Retina (tissue), 1 donor: ENCODE measurements around the gene PALD1.
"Not testable (repeated sequence)": the region's sequence is repeated elsewhere in the genome, so short reads cannot be mapped to it uniquely, and the experiment has no call there.

Experiments
- DNase-seq: peaks from one replicate; pipeline ENCODE4 v3.0.0-alpha.2; 2016

PALD1 gene

DNA sequence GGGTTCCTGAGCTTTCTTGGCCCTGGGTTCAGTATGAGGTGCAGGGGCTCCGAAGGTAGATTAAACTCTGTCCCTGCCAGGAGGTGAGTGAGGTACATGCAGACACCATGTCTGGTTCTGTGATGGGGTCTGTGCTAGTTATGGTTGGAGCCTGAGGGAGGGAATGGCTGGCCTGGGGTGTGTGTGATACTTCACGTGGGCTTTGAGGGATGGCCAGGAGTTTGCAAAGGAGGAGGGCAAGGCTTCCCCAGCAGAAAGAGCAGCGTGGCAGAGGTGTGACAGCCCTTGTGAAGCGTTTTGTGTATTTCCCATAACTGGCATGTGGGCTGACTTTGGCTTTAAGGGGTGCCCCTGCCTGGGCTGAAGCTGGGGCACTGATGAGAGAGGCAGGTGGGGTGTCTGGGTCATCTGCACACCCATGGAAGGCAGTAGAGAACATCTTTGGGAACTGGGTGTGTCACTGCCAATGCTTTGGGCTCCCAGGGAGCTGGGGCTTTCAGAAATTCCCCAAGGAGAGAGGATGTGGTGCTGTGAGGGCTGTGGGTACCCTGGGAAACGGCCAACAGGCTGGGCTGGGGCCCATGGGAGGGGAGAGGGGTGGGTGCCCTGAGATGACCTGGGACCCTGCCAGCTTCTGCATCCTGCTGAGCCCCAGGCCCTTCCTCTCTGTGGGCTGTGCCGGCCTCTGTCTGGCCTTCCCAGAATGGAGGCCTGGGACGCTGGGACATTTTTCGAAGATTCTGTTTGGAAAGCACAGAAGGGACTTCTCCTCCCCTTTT lies 4.6 kb downstream of the PALD1 start:
- no peak for DNase-seq

DNA sequence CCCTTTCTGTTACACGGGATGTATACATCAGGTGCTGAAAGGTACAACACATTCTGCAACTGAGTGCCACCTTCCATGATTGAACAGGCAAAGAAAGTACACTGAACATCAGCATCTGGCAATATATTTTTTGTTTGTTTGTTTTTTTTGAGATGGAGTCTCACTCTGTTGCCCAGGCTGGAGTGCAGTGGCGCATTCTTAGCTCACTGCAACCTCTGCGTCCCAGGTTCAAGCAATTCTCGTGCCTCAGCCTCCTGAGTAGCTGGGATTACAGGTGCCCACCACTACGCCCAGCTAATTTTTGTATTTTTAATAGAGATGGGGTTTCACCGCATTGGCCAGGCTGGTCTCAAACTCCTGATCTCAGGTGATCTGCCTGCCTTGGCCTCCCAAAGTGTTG lies 5.3 kb downstream of the PALD1 start:
- not testable (repeated sequence) for DNase-seq

DNA sequence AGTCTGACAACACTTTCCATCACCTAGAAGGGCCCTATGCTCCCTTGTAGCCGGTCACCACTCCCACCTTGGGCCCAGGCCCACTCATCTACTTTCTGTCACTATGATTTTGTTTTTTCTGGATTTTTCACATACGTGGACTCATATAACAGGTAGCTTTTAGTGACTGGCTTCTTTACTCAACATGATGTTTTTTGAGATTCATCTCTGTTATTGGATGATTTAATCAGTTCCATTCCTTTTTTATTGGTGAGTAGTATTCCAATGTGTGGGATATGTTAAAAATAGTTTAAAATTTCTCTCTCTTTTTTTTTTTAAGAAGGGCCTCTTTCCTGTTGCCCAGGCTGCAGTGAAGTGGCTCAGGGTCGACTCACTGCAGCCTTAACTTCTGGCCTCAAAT lies 9.3 kb downstream of the PALD1 start:
- DNase-seq = no peak

DNA sequence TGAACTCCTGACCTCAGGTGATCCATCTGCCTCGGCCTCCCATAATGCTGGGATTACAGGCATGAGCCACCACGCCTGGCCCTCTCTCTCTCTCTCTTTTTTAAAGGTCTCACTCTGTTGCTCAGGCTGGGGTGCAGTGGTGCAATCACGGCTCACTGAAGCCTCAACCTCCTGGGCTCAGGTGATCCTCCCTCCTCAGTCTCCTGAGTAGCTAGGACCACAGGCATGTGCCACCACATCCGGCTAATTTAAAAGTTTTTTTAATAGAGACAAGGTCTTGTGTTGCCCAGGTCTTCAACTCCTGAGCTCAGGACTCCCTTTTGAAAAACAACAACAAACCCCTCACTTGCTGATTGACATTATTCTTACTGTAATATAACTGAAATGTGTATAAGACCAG lies 11.6 kb downstream of the PALD1 start:
- DNase-seq = no peak

DNA sequence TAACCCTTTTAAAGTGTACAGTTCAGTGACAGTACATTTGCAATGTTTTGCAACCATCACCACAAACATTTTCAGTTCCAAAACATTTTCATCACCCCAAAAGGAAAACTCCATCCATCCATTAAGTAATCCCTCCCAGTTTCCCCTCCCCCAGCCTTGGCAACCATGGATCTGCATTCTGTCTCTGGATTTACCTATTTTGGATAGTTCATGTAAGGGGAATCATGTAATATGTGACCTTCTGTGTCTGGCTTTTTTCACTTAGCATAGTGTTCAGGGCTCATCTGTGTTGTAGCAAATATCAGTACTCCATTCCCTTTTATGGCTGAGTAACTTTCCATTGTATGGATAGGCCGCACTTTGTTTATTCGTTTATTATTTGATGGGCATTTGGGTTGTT lies 13.0 kb downstream of the PALD1 start:
- no peak for DNase-seq

DNA sequence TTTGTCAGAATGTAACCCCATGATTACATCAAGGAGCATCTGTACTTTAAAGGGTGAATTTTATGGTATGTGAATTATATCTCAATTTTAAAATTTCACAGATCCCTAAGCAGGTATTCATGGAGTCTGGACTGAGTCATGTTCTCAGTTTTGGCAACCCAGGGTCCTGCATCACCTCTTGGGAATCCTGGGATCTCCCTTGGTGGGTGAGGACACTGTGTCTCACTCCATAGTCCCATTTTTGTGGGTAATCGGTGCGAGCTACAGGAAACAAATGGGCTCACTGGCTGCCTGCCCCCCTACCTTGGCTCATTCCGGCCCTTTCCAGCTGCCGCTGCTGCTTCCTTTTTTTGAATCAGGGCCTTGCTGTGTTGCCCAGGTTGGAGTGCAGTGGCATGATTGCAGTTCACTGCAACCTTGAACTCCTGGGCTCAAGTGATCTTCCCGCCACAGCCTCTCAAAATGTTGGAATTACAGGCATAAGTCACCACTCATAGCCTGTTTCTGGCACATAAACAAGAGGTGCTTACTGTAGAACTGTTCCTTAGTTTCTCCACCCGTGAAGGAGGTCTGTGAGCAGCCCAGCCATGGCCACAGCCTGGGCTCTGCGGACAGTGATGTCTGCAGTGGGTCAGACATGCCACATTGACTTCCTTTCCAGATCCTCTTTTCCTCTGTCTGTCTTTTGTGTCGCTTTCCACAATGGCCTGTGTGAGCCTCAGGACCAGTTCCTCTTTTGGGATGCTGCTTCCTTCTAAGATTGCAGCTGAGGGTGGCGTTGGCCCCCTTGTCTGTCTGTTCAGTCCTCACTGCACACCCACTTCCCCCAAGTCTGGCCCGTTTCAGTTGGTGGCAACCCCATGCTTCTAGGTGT lies 14.5 kb downstream of the PALD1 start:
- no peak for DNase-seq

DNA sequence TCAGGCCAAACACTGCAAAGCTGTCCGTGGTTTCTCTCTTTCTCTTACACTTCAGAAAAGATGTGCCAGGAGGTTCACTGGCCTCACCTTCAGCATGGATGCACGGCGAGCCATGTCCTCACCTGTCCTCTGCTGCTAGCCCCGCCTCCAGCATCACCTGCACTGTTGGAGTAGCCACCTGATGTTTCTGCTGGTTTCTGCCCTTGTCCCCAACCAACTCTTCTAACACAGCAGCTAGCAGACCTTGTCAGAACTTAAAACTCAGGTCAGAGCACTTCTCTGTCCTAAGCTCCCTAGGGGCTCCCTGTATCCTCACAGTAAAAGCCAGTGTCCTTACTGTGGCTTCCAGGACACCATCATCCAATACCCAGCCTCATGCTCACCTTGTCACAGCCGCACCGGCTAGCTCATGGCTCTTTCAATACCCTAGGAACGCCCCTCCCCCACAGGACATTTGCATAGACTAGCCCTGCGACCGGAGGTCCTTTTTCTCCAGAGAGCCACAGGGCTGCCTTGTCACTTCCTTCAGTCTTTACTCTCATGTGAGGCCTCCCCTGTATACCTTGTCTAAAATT lies 15.2 kb downstream of the PALD1 start:
- DNase-seq = no peak

DNA sequence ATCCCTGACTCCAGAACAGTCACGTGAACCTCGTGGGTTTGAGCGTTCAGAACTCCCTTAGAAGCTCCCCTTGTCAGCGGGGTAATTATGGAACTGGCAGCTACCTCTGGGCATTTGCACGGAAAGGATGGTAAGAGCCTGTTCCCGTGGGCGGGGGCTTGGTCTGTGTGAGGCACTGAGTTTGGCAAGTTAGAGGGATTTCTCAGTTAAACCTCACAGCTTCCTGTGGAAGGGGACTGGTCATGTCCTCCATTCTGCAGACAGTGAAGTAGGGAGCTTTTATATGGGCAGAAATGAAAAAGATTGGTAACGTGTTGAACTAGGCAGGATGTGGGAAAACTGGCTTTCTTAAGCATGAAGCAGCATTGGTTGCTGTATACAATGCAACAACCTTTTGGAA lies 16.0 kb downstream of the PALD1 start:
- no peak for DNase-seq

DNA sequence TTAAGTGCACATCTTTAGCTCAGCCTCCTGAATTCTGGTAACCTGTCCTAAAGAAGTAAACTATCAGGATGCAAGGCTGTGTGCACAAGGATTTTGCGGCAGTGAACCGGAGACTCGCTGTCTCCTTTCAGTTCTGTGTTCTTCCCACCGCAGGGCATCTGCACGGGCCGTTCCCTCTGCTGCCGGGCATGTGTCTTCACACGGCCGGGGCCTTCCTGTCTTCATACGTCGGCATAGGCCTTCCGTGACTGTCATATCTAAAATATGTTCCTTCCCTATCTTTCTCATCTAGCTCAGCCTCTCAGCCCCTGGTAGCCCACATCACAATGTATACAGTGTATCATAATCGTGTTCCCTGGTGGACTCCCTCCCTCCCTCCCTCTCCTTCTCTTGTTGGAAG lies 16.4 kb downstream of the PALD1 start:
- DNase-seq = no peak

DNA sequence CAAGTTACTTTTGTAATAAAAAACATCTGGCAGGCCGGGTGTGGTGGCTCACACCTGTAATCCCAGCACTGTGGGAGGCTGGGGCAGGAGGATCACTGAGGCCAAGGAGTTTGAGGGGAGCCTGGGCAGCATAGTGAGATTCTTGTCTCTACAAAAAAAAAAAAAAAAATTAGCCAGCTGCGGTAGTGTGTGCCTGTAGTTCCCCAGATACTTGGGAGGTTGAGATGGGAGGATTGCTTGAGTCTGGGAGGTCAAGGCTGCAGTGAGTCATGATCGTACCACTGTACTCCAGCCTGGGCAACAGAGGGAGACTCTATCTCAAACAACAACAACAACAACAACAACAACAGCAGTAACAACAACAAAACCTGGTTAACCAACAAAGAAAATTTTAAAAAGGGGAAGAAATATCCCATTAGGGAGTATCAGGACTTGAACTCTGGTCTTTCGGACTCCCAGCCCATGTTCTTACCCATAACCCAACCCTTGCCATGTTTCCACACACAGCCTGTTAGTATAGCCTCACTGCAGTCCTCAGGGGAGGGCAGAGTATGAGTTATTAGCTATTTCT lies 17.2 kb downstream of the PALD1 start:
- no peak for DNase-seq

DNA sequence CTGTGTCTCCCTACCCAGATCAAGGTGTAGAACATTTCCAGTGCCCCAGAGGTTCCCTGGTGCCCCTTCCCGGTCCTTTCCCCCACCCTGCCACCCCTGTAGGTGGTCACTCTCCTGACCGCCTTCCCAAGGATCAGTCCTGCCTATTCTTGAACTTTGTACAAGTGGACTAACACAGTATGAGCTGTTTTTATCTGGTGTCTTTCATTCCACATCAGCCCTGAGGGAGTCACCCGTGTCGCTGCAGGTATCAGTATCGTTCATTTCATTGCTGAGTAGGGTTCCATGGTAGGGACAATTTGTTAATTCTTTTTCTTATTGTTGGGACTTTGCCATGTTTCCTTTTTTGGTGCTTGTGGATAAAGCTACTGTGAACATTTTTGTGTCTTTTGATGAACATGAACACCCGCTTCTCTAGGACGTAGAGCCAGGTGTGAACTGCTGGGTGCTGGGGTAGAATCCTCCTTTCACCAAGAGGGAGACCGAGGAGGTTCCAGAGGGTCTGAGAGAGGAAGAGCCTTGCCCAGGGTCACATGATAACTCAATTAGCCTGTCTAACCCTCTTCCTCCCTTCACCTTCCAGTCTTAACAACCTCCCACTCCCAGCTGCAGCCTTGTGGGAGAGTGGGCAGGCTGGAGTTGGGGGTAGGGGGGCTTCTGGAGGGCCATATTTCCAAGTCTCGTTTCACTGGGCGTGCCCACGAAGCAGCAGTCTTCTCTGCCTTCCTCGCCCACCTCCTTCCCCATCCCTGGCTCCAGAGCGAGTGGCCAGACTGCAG lies 18.0 kb downstream of the PALD1 start:
- DNase-seq = no peak

DNA sequence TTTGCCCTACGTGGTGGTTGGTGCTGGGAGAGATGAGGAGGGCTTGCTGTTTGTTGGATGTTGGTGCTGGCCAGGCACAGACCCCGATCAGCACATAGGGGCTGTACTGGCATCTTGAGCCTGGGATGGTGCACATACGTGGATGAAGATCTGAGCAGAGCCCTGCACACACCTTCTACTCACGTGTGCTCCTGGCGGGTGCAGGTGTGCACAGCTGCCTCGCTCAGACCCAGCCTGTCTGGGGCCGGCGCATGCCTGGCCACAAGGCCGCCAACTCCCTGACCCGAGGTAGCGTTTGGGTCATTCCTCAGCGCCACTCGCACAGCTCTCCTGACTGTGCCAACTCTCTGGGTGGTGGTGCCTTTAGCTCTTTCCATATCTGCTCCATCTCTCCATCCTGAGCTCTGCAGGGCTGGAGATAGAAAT lies 18.6 kb downstream of the PALD1 start:
- no peak for DNase-seq

DNA sequence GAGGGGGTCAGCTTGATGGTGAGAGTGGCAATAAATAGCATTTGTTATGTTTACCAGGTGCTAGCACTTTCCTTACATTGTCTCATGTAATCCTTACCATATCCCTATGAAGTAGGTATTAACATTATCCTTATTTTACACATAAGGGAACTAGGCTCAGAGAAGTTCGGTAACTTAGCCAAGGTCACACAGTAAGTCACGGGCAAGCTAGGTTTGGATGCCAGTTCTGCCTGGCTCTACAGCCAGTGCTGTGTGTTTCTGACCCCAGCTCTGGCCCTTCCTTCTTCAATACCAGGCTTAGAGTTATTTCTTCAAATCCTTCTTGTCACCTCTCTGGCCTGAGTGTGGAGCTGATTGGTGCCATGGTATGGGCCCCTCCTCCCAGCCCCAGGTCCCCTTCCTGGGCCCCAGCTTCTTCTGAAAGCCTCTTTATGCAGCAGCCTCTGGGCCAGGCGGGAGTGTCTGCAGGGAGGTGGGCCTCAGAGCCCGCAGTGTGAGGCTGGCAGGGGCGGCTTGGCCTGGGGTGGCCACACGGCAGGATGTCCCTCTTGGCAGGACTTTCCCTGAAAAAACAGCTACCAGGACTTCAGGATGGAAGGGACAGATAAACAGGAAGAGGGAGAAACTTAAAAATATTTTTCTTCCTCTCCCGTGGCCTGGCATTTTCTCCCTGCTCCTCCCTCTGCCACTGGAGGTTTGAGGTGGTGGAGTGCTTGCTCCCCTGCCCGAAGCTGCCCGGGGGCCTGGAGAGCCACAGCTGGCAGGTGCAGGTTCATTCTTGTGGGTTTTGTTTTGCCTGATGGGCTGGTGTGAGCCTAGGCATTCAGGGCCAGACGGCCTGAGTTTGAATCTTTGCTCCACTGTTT lies 20.6 kb downstream of the PALD1 start:
- DNase-seq = peak; percentile 75

DNA sequence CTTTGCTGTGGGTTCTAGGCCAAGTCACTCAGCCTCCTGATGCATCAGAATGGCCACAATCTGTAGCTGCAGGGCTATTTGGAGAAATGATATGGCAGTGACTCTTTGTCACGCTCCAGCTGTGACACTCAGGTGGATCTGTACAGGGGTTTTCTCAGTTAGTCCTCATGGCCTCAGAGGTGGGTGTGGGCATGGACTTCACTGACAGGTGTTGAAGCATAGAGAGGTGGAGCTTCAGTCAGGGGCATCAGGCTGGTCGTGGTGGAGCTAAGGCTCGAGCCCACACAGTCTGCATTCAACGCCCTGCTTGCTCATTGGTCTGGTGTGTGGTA lies 21.2 kb downstream of the PALD1 start:
- no peak for DNase-seq

DNA sequence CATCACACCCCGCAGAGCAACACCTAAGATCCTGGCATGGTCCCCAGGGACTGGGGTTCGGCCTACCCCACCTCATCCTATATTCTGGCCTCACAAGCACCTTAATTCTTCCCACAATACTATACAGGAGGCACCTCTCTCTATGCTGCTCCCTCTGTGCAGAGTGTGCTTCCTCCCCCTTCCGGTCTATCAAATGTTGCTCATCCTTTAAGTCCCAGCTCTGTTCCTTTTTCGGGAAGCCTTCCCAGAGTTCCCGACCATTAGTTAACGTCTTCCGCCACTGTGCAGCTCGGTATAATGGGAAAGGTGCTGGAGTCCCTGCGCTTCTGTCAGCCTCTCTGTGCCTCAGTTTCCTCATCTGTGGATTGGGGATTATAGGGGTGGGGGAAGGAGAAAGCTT lies 21.8 kb downstream of the PALD1 start:
- DNase-seq = no peak

DNA sequence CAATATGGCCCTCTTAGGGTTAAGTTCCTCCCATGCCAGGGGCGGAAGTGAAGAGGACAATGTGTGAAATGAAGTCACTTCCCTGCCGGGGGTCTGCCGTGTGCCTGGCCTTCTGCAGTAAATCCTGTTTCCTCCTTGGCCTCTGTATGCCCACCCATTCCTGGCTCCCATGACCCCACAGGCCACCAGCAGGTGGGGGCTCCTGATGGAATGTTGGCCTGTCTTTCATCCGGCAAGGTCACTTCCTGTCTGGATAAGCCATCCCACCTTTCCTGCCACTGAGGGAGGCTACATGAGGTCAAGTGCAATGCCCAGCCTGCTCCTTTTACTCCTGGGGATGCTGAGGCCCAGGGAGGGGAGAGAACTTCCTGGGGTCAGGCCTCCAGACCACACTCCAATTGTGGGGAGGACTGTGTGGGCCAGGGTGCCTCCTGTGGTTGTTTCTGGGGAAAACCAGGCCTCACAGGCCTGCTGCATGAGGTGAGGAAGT lies 22.3 kb downstream of the PALD1 start:
- no peak for DNase-seq

DNA sequence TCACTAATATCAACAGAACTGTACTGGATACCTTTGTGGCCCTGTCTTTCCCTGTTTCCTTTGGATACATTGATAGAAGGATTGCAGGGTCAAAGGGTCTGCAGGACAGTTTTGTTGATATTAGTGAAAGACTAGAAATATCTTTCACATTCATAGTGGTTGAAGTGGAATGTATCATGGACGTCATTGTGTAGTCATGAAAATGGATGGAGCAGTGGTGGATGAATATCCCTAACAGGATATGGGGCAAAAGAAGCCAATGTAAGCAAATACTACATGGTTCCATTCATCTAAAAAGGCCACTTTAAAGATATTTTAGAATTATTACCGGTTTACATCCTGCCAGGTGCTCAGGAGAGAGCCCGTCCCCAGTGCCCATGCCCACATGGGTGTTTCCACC lies 23.8 kb downstream of the PALD1 start:
- no peak for DNase-seq

DNA sequence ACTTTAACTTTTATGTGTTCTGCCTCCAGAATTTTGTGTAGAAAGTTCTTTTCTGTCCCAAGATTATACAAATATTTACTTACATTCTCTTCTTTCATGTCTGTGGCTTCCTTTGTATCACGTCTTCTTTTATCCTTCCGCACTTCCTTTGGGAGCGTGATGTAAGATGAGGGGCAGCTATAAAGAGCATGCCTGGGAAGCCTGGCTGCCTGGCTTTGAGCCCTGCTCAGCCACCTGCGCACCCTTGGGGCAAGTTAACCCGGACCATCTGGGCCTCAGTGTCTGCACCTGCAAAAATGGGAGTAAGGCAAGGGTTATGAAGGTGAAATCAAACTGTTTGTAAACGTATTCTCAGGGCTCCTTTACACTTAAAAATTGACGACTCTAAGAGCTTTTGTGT lies 25.2 kb downstream of the PALD1 start:
- DNase-seq = no peak

DNA sequence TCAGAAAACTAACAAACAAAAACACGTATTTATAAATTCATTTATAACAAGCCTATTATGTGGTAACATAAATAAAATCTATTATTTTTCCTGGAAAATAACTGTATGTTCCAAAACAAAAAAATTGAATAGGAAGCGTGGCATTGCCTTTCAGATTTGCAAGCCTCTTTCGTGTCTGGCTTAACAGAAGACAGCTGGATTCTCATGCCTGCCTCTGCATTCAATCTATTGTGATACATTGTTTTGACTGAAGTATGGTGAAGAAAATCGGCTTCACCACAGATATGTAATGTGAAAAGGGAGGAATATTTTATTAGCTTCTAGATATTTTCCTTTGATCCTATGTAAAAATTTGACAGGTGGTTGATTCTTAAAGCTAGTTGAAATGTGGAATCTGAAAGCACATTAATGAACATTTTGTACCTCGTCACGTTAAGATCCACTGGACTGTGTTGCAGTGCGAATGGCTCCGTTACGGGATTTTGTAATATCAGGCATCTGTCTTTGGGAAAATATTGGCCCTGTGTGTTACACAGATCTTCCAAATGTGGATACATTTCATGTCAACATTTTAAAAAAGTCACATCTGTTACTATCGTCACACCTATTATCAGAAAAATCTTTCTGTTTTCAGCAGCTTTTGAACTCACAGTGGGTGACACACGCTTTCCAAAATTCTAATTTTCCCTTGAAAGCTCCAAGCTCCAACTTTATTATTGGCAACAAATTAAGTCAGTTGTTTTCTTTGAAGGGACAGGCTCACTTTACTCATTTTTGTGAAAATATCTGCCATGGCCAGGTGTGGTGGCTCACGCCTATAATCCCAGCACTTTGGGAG lies 26.2 kb downstream of the PALD1 start:
- DNase-seq = no peak

DNA sequence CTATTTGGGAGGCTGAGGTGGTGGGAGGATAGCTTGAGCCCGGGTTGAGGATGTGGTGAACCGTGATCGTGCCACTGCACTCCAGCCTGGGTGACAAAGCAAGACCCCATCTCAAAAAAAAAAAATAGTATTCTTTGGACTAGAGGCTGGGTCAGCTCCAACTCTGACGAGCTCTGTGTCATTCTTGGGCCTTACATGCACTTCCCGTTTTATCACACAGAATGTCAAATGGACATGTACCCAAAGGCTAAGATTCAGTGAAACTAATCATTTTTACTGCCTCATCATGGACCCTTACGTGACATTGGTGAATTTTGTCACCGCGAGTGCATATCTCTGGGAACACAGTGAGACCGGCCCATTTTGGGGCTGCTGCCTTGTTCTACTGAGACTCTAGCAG lies 27.3 kb downstream of the PALD1 start:
- DNase-seq = no peak

DNA sequence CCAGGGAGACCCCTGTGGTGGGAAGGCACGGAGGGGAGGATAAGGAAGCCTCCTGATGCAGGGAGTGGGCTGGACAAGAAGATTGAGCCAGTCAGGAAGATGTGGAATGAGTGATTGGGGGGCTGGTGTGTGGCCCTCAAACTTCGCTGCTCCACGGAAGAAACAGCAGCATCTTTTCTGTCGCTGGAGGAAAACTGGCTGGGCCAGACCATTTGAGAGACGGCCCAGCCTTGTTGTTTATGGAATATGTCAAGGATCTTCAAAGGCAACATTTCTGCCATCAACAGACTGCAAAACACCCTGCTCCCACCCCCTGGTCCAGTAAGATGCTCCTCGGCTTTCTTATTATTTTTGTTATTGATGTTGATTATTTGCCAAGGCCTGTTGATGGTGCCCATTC lies 29.4 kb downstream of the PALD1 start:
- DNase-seq = no peak
